PFSK-1 (cell line): ENCODE data around the gene CDKN2B-AS1.

Experiments used
- FOXP2 ChIP-seq: optimal IDR thresholded peaks from 2 replicates; pipeline ENCODE3; 2011; ENCODE audit warnings: borderline replicate concordance, control low read depth, inconsistent platforms; ENCODE audit not compliant: insufficient read depth; ENCODE audit errors: extremely low read length, extremely low read depth
- POLR2AphosphoS5 ChIP-seq: IDR thresholded peaks from 2 replicates; pipeline ENCODE4 v1.6.1; 2012; ENCODE audit warnings: low read depth, mild to moderate bottlenecking, control low read depth, low read length, moderate library complexity
- SIN3A ChIP-seq: IDR thresholded peaks from 2 replicates; pipeline ENCODE4 v1.6.1; 2012; ENCODE audit warnings: mild to moderate bottlenecking, low read length, moderate library complexity, borderline replicate concordance; ENCODE audit not compliant: insufficient read depth
- TAF1 ChIP-seq: IDR thresholded peaks from 2 replicates; pipeline ENCODE4 v1.6.1; 2012; ENCODE audit warnings: low read length, control low read depth, borderline replicate concordance; ENCODE audit not compliant: insufficient read depth
- TF ChIP-seq, protein P1 (sequence below), 2 experiments: IDR thresholded peaks; 2 replicates each; pipeline versions ENCODE4 v1.6.1 to v1.8.0; 2011 to 2012; ENCODE audit warnings: low read depth in 2 of 2, low read length in 2 of 2, control low read depth in 1 of 2, inconsistent platforms in 1 of 2, mild to moderate bottlenecking in 1 of 2, moderate library complexity in 1 of 2; ENCODE audit not compliant: insufficient read depth in 1 of 2

CDKN2B-AS1 gene

GRCh38 chr9:21993007-21993406, 1.6 kb upstream of the CDKN2B-AS1 start:
- TF ChIP-seq SIN3A = no peak
- TF ChIP-seq FOXP2 = no peak
- TF ChIP-seq, protein P1, sequence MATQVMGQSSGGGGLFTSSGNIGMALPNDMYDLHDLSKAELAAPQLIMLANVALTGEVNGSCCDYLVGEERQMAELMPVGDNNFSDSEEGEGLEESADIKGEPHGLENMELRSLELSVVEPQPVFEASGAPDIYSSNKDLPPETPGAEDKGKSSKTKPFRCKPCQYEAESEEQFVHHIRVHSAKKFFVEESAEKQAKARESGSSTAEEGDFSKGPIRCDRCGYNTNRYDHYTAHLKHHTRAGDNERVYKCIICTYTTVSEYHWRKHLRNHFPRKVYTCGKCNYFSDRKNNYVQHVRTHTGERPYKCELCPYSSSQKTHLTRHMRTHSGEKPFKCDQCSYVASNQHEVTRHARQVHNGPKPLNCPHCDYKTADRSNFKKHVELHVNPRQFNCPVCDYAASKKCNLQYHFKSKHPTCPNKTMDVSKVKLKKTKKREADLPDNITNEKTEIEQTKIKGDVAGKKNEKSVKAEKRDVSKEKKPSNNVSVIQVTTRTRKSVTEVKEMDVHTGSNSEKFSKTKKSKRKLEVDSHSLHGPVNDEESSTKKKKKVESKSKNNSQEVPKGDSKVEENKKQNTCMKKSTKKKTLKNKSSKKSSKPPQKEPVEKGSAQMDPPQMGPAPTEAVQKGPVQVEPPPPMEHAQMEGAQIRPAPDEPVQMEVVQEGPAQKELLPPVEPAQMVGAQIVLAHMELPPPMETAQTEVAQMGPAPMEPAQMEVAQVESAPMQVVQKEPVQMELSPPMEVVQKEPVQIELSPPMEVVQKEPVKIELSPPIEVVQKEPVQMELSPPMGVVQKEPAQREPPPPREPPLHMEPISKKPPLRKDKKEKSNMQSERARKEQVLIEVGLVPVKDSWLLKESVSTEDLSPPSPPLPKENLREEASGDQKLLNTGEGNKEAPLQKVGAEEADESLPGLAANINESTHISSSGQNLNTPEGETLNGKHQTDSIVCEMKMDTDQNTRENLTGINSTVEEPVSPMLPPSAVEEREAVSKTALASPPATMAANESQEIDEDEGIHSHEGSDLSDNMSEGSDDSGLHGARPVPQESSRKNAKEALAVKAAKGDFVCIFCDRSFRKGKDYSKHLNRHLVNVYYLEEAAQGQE (IDR thresholded peaks at IDR 0.05; ENCODE audit: insufficient read depth in 1 of 2, low read depth in 2 of 2, low read length in 2 of 2) = no peak
- no peak for TF ChIP-seq TAF1

DNA sequence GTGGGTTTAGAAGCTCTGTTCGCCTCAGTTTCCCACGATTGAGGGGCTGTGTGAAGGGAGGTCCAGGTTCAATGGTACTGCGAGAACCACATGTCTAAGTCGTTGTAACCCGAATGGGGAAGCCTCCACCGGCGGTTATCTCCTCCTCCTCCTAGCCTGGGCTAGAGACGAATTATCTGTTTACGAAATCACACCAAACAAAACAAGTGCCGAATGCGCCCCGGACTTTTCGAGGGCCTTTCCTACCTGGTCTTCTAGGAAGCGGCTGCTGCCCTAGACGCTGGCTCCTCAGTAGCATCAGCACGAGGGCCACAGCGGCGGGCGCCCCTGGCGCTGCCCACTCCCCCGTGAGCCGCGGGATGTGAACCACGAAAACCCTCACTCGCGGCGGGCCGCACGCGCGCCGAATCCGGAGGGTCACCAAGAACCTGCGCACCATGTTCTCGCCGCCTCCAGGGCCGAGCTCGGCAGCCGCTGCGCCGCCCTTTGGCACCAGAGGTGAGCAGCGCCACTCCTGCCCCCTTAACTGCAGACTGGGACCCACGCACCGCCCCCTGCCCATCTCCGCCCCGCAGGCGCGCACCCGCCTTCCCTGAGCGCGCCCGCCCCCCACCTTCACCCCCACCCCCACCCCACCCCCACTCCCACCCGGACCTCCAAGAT, 567 bp upstream of the CDKN2B-AS1 start, which contains the start of gene CDKN2A:
Gene CDKN2A, minus strand, starts transcription at position 500 of the 663 bp plus-strand sequence.
- TF ChIP-seq SIN3A = no peak
- TF ChIP-seq POLR2AphosphoS5 = 0 out of 2 replicates have a peak, but pooled peaks have one; percentile 49

GRCh38 chr9:21995006-21995665, 545 bp downstream of the CDKN2B-AS1 start:
- peak; percentile 30 for TF ChIP-seq FOXP2
- TF ChIP-seq, protein P1 (IDR thresholded peaks at IDR 0.05; ENCODE audit: insufficient read depth in 1 of 2, low read depth in 2 of 2, low read length in 2 of 2) = 0 out of 4 replicates have a peak, but pooled peaks of 1 of the 2 experiments have one; percentile 3
- TF ChIP-seq SIN3A = no peak; the same call in 1 of the 2 replicates

DNA sequence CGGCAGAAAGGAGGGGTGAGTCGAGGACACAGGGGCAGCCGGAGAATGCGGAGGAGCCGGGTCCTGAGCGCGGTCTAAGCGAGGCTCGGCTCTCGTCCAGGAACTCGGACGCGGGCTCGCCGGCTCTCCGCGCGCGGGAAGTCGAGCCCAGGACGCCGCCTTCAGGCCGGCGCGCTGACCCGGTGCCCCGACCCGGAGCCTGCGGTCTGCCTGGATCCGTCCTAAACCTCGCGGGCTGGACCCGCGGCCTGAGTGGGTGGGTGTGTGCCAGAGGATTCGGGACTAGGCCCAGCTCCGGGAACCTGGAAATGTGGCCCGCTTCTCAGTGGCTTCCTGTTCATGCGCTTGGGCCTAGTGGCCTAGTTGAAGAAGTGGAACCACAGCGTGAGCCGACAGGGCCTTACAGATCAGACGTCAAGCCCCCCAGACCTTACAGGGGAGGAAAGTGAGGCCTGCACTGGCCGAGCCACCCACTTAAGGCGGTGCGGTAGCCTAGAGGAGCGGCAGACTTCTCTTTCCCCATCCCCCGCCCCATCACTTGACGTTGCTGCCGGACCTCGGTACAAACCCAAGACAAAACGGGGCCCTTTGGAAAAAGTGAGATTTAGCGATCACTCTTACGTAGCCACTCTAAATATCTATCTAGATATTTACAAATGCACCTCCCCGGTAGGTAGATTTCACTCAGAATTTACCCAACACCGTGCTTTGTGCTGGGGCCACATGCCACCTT, 1.2 kb downstream of the CDKN2B-AS1 start:
- TF ChIP-seq TAF1 = no peak
- TF ChIP-seq, protein P1 (IDR thresholded peaks at IDR 0.05; ENCODE audit: insufficient read depth in 1 of 2, low read depth in 2 of 2, low read length in 2 of 2) = no peak
- no peak for TF ChIP-seq SIN3A
- TF ChIP-seq POLR2AphosphoS5 = no peak
- TF ChIP-seq FOXP2 = no peak

DNA sequence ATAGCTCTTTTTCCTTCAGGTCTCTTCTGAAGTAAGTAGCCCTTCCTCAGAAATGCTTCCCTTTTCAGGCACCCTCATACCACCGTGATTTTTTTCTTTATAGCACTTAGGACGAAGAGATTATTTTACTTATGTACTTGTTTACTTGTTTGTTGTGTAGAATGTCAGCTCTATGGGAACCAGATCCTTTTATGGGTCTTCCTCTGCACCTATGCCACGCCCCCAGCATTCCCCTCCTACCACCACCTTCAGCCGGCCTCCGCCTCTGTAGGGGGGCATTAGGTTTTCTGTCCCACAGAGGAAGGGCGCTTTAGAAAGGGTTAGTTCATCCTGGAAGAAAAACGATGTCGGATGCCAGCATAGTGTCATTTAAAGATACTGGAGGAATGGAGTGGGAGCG, 1.8 kb downstream of the CDKN2B-AS1 start:
- TF ChIP-seq TAF1 (no peak), POLR2AphosphoS5 (no peak), SIN3A (no peak), FOXP2 (no peak)
- TF ChIP-seq, protein P1 (IDR thresholded peaks at IDR 0.05; ENCODE audit: insufficient read depth in 1 of 2, low read depth in 2 of 2, low read length in 2 of 2) = no peak
